ENCODE results near the gene RANBP17.

The RANBP17 gene

DNA sequence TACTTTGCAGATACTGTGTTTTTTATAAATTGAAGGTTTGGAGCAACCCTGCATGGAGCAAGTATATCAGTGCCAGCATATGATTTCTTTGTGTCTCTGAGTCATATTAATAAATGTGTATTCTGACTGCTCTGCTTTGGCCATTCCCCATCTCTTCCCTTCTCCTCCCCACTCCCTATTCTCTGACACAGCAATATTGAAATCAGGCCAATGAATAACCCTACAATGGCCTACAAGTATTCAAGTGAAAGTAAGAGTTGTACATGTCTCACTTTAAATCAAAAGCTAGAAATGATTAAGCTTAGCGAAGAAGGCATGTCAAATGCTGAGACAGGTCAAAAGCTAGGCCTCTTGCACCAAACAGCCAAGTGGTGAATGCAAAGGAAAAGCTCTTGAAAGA lies 365.0 kb downstream of the RANBP17 start:
- no peak for TF ChIP-seq CTCF (conservative IDR thresholded peaks at IDR 0.05)
- H3K27ac ChIP-seq: no peak overlapping the region

DNA sequence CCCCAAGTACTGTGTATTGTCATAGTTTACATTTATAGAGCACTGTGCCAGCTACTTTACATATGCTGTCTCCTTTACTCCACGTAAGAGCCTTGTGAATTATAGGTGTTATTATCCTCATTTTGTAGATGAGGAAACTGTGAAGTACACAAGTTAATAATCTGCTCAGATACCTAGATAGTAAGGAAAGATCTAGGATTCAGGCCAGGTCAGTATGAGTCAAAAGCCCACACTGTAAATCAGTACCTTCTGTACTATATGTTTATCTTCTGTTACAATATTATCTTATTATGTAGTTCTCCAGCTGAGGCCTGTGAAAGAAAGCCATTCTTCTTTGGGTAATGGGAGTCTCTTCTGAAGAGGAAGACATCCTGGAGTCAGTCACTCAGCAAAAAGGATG lies 374.8 kb downstream of the RANBP17 start:
- no peak for TF ChIP-seq CTCF (conservative IDR thresholded peaks at IDR 0.05)
- H3K27ac ChIP-seq: no peak overlapping the region

DNA sequence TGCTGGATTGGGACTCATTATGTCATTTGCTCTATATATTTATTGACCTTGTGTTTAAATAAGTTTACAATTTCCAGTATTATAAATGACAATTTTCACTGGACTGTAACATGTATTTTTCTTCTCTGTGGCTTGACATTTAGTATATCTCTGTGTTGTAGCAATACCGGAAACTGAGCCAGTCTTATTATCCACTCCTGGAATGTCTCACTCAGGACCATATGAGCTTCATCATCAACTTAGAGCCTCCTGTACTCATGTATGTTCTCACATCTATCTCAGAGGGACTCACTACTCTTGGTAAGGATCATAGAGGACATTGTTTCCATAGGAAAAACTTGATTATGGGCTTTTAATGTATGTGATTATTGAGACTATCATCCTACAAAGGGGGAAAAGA lies 380.7 kb downstream of the RANBP17 start:
- no peak overlapping the region for H3K27ac ChIP-seq
- no peak for TF ChIP-seq CTCF (conservative IDR thresholded peaks at IDR 0.05)

DNA sequence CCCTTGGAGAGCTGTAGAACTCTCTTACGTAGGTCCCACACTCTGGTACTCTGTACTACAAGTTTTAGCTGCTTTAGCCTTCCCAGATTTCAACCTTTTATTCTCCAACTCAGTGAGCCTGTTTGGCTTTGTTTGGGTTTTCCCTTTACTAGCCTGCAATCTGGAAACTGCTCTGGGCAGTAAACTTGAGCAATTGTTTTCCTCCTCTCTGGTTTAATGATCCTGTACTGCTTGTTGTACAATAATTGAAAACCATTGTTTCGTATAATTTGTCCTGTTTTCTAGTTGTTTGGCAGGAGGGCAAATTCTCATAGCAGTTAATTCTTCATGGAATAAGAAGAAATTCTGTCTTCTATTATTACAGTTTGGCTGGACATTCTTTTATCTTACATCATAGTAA lies 384.4 kb downstream of the RANBP17 start:
- no peak overlapping the region for H3K27ac ChIP-seq
- no peak for TF ChIP-seq CTCF (conservative IDR thresholded peaks at IDR 0.05)

GRCh38 chr5:171249460-171249859 lies 387.6 kb downstream of the RANBP17 start:
- no peak overlapping the region for H3K27ac ChIP-seq
- TF ChIP-seq CTCF (conservative IDR thresholded peaks at IDR 0.05): no peak

GRCh38 chr5:171250738-171251137 lies 388.9 kb downstream of the RANBP17 start:
- TF ChIP-seq CTCF (conservative IDR thresholded peaks at IDR 0.05): no peak
- H3K27ac ChIP-seq: no peak overlapping the region

- no peak overlapping the region for H3K27ac ChIP-seq
- TF ChIP-seq CTCF (conservative IDR thresholded peaks at IDR 0.05): no peak
These were observed 389.7 kb downstream of the RANBP17 start for GRCh38 chr5:171251519-171251918.

GRCh38 chr5:171252674-171253073 lies 390.9 kb downstream of the RANBP17 start:
- TF ChIP-seq CTCF (conservative IDR thresholded peaks at IDR 0.05): no peak
- H3K27ac ChIP-seq: no peak overlapping the region
